GM18907 (cell line): Measurements from ENCODE around the gene TSPAN8.
"Not testable (repeated sequence)": the region's sequence is repeated elsewhere in the genome, so short reads cannot be mapped to it uniquely, and the experiment has no call there.

Experiments used
- ATAC-seq: cut with Tn5 transposase; IDR thresholded peaks from one replicate; pipeline ENCODE4 v1.9.1; 2021; ENCODE audit warnings: mild to moderate bottlenecking, moderate library complexity; ENCODE audit not compliant: unreplicated experiment

TSPAN8 gene

DNA sequence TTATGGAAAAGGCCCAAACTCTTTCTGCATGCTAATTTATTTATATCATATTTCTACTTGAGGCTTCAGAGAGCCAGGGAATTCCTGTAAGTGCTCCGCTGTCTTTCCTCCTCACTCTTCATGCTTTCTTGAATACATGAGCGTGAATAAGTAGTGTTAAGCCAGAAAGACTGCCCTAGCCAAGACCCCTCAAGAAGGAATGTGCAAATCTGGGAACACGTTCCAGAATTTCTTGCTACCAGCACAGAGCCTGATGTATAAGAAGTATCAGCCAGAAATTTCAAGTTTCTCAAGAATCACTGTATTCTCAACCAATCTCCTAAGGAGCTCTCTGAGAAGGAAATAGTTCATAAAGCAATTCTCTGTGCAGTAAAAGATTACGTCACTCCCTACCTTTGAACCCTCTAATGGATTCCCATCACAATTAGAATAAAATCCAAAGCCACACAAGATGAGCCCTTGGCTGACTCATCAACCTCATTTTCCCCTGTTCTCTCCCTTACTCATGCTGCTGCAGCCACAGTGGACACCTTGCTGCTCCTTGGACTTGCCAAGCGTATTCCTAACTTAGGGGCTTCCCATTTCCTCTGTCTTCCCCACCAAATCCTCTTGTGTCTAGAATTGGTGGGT, 6.9 kb upstream of the TSPAN8 start:
- ATAC-seq = no peak

DNA sequence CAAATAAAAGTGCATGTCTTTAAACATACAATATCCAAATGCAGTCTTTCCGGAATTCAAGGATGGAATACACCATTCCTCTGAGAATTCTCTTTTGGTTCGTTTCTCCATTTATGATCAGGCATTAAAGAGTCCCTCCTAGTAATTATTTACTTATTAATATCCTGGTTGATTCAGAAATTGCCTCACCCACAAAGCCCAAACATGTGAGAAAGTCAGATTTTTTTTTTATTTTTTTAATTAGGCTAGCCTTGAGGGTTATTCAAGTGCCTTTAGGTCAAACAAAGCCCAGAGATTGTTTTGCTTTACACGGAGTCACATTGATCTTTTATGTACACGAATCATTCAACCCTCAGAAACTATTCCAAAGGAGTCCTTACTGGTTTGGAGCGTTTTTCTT, 6.4 kb upstream of the TSPAN8 start:
- ATAC-seq = no peak

GRCh38 chr12:71162832-71163763, 5.3 kb upstream of the TSPAN8 start:
- no peak for ATAC-seq

DNA sequence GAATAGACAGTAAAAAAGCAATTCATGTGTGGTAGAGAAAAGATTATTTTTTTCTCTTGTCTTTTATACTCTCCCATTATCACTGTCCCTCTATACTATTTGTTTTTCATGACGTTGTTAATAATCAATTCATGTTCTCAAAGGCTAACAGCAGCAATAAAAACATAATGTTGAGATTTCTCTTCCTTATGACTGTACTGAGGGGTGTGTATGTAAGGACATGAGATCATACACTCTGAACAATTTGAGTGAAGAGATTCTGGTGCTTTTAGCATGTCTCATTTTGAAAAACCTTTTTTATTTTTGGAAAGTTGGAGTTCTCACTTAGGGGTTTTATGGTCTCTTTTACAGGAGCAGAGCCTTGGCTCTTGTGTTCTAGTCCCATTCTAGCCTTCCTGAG, 3.8 kb upstream of the TSPAN8 start:
- no peak for ATAC-seq

GRCh38 chr12:71160585-71160984, 2.8 kb upstream of the TSPAN8 start:
- ATAC-seq = no peak

- no peak for ATAC-seq
Observed at GRCh38 chr12:71159878-71160277, 2.1 kb upstream of the TSPAN8 start.

GRCh38 chr12:71159264-71159663, 1.5 kb upstream of the TSPAN8 start:
- no peak for ATAC-seq

GRCh38 chr12:71158361-71158882, 623 bp upstream of the TSPAN8 start:
- no peak for ATAC-seq

- ATAC-seq = no peak
Observed at GRCh38 chr12:71155225-71155624, 2.6 kb downstream of the TSPAN8 start.

- no peak for ATAC-seq
Observed at GRCh38 chr12:71152851-71153250, 4.9 kb downstream of the TSPAN8 start.

DNA sequence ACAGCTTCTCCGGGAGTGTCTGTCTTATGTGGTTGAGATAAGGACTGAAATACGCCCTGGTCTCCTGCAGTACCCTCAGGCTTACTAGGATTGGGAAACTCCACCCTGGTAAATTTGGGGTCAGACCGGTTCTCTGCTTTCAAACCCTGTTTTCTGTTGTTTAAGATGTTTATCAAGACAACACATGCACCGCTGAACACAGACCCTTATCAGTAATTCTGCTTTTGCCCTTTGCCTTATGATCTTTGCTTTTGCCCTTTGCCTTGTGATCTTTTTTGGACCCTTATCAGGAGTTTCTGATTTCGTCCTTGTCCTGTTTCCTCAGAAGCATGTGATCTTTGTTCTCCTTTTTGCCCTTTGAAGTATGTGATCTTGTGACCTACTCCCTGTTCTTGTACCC, 7.8 kb downstream of the TSPAN8 start:
- ATAC-seq = not testable (repeated sequence)

DNA sequence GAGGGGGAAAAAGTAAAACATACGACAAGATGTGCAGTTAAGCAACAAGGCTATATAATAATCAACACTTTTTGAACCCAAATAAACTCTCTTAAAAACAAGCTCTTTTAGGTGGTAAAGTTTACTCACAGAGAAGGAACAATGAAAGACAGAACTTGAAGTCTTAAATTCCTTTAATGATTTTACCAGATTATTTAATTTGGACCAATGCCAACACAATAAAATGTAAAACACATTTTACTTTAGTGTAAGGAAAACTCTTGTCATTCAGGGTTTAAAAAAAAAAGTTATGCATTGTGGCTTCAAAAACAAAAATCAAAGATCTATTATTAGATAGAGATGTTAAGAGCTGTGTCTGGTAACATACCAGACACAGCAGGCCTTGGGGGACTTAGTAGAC, 13.1 kb downstream of the TSPAN8 start:
- ATAC-seq = no peak

GRCh38 chr12:71142956-71143355, 14.8 kb downstream of the TSPAN8 start:
- ATAC-seq = no peak

DNA sequence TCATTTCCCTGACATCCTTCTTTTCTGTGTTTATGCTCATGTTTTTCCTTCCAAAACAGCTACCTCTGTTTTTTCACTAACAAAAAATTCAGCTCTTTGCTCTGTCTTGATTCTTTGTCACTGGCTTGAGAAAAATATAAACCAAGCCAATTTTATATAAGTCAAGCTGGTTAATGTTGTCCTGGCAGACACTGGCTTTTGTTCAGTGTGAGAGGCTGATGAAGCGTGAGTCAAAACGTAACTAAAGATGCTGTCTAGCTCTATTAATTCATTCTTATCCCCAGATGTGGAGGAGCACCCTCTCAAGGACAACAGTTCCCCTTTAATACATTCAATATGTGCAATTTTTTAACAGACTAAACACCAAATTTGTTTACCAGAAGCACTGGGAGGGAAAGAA, 15.8 kb downstream of the TSPAN8 start:
- ATAC-seq = no peak

DNA sequence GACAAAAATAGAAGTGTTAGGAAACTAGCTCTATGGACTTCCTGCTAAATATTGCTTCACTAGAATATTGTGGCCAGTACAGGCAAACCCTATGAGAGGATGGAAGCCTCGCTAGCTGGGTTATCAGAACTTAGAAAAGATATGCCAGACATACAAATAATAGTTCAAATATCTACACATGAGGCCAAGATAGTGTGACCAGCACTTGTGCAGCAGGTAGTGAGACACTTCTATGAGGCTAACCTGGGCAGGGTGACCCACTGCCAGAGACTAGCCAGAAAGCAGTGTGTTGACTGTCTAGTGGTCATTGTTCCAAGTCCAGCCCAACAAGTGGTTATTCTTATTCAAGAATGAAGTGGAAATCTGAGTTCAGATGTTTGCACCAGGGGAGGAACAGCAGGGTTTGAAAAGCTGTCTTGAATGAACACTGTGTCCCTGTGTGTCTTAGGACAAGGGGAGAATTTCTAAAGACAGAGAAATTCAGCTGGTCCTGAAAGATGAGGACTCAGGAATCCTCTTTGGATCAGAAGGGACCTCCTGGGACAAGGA, 16.3 kb downstream of the TSPAN8 start:
- no peak for ATAC-seq

- no peak for ATAC-seq
Observed at GRCh38 chr12:71139153-71139735, 18.6 kb downstream of the TSPAN8 start.

DNA sequence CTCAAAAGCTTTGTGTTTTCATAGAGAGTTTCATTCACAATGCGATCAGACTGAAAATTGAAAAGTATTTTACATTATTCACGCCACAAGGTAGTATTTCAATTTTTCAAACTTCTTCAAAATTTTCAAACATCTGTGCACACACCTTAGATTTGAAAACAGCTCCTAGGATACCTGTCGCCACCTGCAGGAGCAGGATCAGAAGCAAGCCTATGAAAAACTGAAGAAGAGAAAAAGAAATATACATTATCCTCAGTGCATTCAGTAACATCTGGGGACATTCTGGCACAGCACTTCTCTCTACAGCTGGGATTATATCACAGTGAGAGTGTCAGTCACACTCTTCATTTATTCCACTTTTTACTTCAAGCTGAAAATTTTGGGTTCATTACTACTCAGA, 19.8 kb downstream of the TSPAN8 start:
- no peak for ATAC-seq

DNA sequence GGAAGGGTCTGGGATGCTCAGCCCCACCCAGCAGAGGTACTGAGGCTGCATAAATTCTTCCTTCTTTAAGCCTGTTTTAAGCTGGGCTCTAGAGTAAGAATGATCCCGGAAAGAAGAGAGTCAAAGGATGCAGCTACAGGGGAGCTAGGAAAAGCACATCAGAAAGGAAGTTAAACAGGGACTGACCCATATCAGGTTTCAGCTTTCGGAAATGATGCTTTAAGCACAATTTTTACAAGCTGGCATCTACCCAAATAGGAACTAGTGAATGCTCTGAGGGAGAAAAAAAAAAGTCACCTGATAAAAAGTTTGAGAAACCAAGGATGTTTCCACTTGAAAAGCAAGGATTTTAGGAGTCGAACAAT, 22.0 kb downstream of the TSPAN8 start:
- ATAC-seq = no peak

GRCh38 chr12:71135077-71135811, 22.6 kb downstream of the TSPAN8 start:
- no peak for ATAC-seq

DNA sequence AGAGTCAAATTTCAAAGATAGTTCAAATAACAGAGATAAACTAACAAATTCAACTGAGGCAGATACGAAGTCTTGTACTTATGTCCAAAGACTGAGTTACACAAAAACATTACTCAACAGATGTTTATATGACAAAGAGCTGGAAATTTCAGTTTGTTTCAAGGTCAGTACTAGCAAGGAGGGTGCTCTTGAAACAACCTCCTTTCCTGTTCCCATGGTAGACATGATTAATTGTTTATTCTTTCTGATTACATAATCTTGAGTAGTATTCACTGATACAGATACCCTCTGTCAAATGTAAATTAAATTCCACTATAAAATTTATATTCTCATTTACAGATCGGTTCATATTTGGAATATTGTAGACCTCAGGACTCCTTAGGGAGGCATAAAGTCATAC, 23.4 kb downstream of the TSPAN8 start:
- ATAC-seq = no peak

DNA sequence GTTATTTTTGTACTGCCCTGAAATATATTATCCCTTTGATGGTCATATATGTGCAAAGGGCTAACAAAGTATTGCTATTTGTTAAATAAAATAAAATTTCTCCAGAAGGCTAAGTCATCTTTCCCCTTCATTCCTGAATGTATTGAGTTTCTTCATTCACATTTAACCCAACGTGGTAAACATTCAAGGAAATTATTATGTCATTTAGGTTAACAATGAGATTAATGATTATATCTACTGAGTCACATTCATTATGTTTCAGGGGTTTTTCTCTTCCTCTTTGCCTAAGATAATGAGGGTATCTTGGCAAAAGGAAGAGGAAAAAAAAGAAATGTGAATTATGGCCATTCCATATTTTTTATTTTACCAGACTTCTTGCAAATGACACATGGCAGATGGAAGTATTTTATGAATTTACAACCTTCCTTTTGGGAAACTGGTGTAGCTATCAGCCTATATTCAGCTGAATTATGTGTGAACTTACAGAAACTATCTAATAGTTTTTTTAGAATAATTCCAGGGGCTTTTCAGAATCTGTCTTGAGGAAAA, 27.2 kb downstream of the TSPAN8 start:
- no peak for ATAC-seq
